Ishikawa (cell line): ENCODE data around the gene CELSR1.

ENCODE experiments used
- CEBPB ChIP-seq: IDR thresholded peaks from 2 replicates; pipeline ENCODE4 v1.6.1; 2012
- CREB1 ChIP-seq: IDR thresholded peaks from 2 replicates; pipeline ENCODE4 v1.6.1; 2012; ENCODE audit warnings: low read depth
- EGR1 ChIP-seq: IDR thresholded peaks from 2 replicates; pipeline ENCODE4 v1.6.1; 2012
- EP300 ChIP-seq: IDR thresholded peaks from 2 replicates; pipeline ENCODE4 v1.6.1; 2012; ENCODE audit warnings: borderline replicate concordance
- FOXM1 ChIP-seq: IDR thresholded peaks from 2 replicates; pipeline ENCODE4 v1.6.1; 2012; ENCODE audit warnings: low read depth, borderline replicate concordance
- RAD21 ChIP-seq: IDR thresholded peaks from 2 replicates; pipeline ENCODE4 v1.6.1; 2012; ENCODE audit warnings: low read depth
- TAF1 ChIP-seq: IDR thresholded peaks from 2 replicates; pipeline ENCODE4 v1.6.1; 2012; ENCODE audit warnings: low read depth, mild to moderate bottlenecking
- TEAD4 ChIP-seq: IDR thresholded peaks from 2 replicates; pipeline ENCODE4 v1.6.1; 2012
- ZBTB7A ChIP-seq: IDR thresholded peaks from 2 replicates; pipeline ENCODE4 v1.6.1; 2012; ENCODE audit warnings: low read depth
- TF ChIP-seq, protein P1 (sequence below): IDR thresholded peaks from 2 replicates; pipeline ENCODE4 v1.6.1; 2012; ENCODE audit warnings: low read depth, mild to moderate bottlenecking
- TF ChIP-seq, protein P2 (sequence below): IDR thresholded peaks from 2 replicates; pipeline ENCODE4 v1.6.1; 2012

DNA sequence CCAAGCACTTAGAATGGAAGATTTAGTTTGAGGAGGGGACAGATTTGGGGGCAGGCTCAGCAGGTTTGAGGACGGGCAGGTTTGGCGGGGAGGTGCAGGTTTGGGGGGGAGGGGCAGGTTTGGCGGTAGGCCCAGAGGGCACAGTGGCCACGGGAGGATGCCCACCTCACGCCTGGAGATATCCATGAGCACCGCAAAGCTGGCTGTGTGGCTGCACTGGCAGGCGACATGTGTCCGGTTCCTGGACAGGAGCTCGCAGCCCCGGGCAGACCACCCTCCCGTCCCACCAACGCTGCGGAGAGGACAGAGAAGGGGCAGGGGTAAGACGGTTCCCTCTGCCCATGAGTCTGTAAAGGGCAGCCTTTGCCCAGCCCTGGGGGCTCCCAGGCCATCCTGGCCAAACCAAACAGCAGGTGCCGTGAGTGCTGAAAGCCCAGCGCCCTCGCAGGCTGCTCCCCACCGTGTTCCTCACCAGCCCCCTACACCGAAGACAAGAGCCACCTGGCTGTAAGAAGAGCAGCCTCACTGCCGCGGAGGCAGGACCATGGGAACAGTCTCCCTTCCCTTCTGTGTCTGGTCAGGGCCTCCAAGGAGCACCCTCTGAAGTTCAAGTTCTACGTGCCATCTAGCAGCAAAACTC lies 158.9 kb downstream of the CELSR1 start:
- no peak for TF ChIP-seq EP300
- TF ChIP-seq CEBPB: no peak
- no peak for TF ChIP-seq TEAD4
- TF ChIP-seq RAD21: no peak
- TF ChIP-seq EGR1: no peak
- TF ChIP-seq, protein P1, sequence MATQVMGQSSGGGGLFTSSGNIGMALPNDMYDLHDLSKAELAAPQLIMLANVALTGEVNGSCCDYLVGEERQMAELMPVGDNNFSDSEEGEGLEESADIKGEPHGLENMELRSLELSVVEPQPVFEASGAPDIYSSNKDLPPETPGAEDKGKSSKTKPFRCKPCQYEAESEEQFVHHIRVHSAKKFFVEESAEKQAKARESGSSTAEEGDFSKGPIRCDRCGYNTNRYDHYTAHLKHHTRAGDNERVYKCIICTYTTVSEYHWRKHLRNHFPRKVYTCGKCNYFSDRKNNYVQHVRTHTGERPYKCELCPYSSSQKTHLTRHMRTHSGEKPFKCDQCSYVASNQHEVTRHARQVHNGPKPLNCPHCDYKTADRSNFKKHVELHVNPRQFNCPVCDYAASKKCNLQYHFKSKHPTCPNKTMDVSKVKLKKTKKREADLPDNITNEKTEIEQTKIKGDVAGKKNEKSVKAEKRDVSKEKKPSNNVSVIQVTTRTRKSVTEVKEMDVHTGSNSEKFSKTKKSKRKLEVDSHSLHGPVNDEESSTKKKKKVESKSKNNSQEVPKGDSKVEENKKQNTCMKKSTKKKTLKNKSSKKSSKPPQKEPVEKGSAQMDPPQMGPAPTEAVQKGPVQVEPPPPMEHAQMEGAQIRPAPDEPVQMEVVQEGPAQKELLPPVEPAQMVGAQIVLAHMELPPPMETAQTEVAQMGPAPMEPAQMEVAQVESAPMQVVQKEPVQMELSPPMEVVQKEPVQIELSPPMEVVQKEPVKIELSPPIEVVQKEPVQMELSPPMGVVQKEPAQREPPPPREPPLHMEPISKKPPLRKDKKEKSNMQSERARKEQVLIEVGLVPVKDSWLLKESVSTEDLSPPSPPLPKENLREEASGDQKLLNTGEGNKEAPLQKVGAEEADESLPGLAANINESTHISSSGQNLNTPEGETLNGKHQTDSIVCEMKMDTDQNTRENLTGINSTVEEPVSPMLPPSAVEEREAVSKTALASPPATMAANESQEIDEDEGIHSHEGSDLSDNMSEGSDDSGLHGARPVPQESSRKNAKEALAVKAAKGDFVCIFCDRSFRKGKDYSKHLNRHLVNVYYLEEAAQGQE: no peak
- no peak for TF ChIP-seq FOXM1
- TF ChIP-seq, protein P2, sequence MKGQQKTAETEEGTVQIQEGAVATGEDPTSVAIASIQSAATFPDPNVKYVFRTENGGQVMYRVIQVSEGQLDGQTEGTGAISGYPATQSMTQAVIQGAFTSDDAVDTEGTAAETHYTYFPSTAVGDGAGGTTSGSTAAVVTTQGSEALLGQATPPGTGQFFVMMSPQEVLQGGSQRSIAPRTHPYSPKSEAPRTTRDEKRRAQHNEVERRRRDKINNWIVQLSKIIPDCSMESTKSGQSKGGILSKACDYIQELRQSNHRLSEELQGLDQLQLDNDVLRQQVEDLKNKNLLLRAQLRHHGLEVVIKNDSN: no peak
- TF ChIP-seq TAF1: no peak
- 0 out of 2 replicates have a peak, but pooled peaks have one; percentile 14 for TF ChIP-seq ZBTB7A
- TF ChIP-seq CREB1: no peak
